H1 (cell line): ENCODE results near the gene FAAP100. TPM values are rescaled to one million over a fixed set of nuclear protein-coding genes. Genes with fewer than 3 reads are reported as not detected.

ENCODE experiments used
- CTCF ChIA-PET: fragments of 300-600 bp; sonication (Branson Sonifier 250); formaldehyde crosslinking; loops from one replicate; lab custom pipeline; 2021; ENCODE audit not compliant: partially characterized antibody; lab: Charles Lee
- POLR2A ChIA-PET: fragments of 300-600 bp; sonication (Branson Sonifier 250); formaldehyde crosslinking; loops from one replicate; lab custom pipeline; 2021; ENCODE audit warnings: inconsistent platforms; ENCODE audit not compliant: partially characterized antibody; lab: Charles Lee
- DNase-seq, 2 experiments: peaks; one replicate each; pipeline versions ENCODE4 v3.0.0 to v3.0.0-alpha.2; 2010 to 2022; ENCODE audit warnings: low spot score in 2 of 2, low read depth in 1 of 2, mixed read lengths in 1 of 2
- FAIRE-seq: peaks from 2 replicates; lab custom pipeline; 2011; peaks lifted over from hg19 to GRCh38; lab: Jason Lieb, UNC
- H2AFZ ChIP-seq: 2 replicates; pipeline ENCODE4 v1.8.1; 2012; ENCODE audit warnings: low read length, inconsistent platforms
- H2AK5ac ChIP-seq: 2 replicates; pipeline ENCODE4 v1.6.1; 2013; ENCODE audit warnings: low read depth, low read length
- H2BK120ac ChIP-seq: replicated peaks from 2 replicates; pipeline ENCODE3; 2013; ENCODE audit warnings: low read depth, low read length, inconsistent platforms
- H2BK12ac ChIP-seq: 2 replicates; pipeline ENCODE4 v1.6.1; 2013; ENCODE audit warnings: low read depth, low read length
- H2BK15ac ChIP-seq: 2 replicates; pipeline ENCODE4 v1.6.1; 2013; ENCODE audit warnings: low read length
- H2BK20ac ChIP-seq: 2 replicates; pipeline ENCODE4 v1.6.1; 2013; ENCODE audit warnings: low read length
- H2BK5ac ChIP-seq: 2 replicates; pipeline ENCODE4 v1.6.1; 2013; ENCODE audit warnings: low read depth, low read length
- H3K14ac ChIP-seq: 2 replicates; pipeline ENCODE4 v1.6.1; 2013; ENCODE audit warnings: inconsistent platforms; ENCODE audit not compliant: insufficient read length
- H3K18ac ChIP-seq: 2 replicates; pipeline ENCODE4 v1.6.1; 2013; ENCODE audit warnings: low read length; ENCODE audit errors: extremely low read depth
- H3K23ac ChIP-seq: 2 replicates; pipeline ENCODE4 v1.6.1; 2013; ENCODE audit warnings: inconsistent platforms; ENCODE audit not compliant: insufficient read length
- H3K23me2 ChIP-seq: 2 replicates; pipeline ENCODE4 v1.6.1; 2013; ENCODE audit warnings: low read depth, low read length
- H3K27ac ChIP-seq: 2 replicates; pipeline ENCODE4 v1.6.1; 2011; ENCODE audit warnings: low read depth, low read length, inconsistent platforms
- H3K27me3 ChIP-seq, 4 experiments: replicated peaks in 1 of 4; 1 replicate in 1 of 4; 2 replicates in 3 of 4; pipeline versions ENCODE4 v1.6.1 to v1.8.1; 2011 to 2013; ENCODE audit warnings: low read length in 3 of 4, mild to moderate bottlenecking in 3 of 4, inconsistent platforms in 2 of 4, mixed read lengths in 2 of 4, moderate library complexity in 1 of 4; ENCODE audit not compliant: control insufficient read depth in 3 of 4, insufficient read depth in 3 of 4; ENCODE audit errors: extremely low read depth in 1 of 4
- H3K36me3 ChIP-seq, 4 experiments: 2 replicates each; pipeline versions ENCODE4 v1.6.1 to v1.8.1; 2011 to 2013; ENCODE audit warnings: mild to moderate bottlenecking in 4 of 4, low read length in 3 of 4, moderate library complexity in 2 of 4, control low read depth in 1 of 4, inconsistent platforms in 1 of 4; ENCODE audit not compliant: insufficient read depth in 4 of 4, control insufficient read depth in 2 of 4
- H3K4ac ChIP-seq: replicated peaks from 2 replicates; pipeline ENCODE3; 2013; ENCODE audit warnings: low read length, low read depth, mixed read lengths, inconsistent platforms; ENCODE audit not compliant: insufficient read length
- H3K4me1 ChIP-seq, 4 experiments: replicated peaks in 1 of 4; 1 replicate in 1 of 4; 2 replicates in 3 of 4; pipeline versions ENCODE4 v1.6.1 to v1.8.1; 2011 to 2013; ENCODE audit warnings: low read length in 3 of 4, inconsistent platforms in 2 of 4, mixed read lengths in 1 of 4; ENCODE audit not compliant: insufficient read depth in 4 of 4, control insufficient read depth in 3 of 4
- H3K4me2 ChIP-seq, 2 experiments: 2 replicates each; pipeline versions ENCODE4 v1.6.1 to v1.8.1; 2011 to 2013; ENCODE audit warnings: low read depth in 2 of 2, low read length in 2 of 2, control low read depth in 1 of 2, inconsistent platforms in 1 of 2, mild to moderate bottlenecking in 1 of 2; ENCODE audit not compliant: insufficient read depth in 1 of 2
- H3K4me3 ChIP-seq, 4 experiments: fragments of 200-600, 300-600 bp in 1 of 4; sonication (generic), shearing (Covaris generic), sonication (Bioruptor Twin) in 1 of 4; 2 replicates each; pipeline versions ENCODE4 v1.5.1 to v1.8.1; 2011 to 2016; ENCODE audit warnings: low read length in 4 of 4, low read depth in 3 of 4, control low read depth in 2 of 4, inconsistent platforms in 2 of 4, mild to moderate bottlenecking in 2 of 4, mixed read lengths in 1 of 4, moderate library complexity in 1 of 4; ENCODE audit not compliant: insufficient read depth in 2 of 4; ENCODE audit errors: extremely low read depth in 1 of 4
- H3K56ac ChIP-seq: replicated peaks from 2 replicates; pipeline ENCODE3; 2013; ENCODE audit warnings: low read depth, mild to moderate bottlenecking, mixed read lengths, low read length, inconsistent platforms; ENCODE audit not compliant: insufficient read length
- H3K79me1 ChIP-seq: 2 replicates; pipeline ENCODE4 v1.6.1; 2013; ENCODE audit warnings: low read depth, low read length, control low read depth
- H3K79me2 ChIP-seq, 2 experiments: 2 replicates each; pipeline versions ENCODE4 v1.6.1 to v1.8.1; 2012 to 2013; ENCODE audit warnings: low read length in 2 of 2, mild to moderate bottlenecking in 2 of 2, inconsistent platforms in 1 of 2; ENCODE audit not compliant: insufficient read depth in 2 of 2, control insufficient read depth in 1 of 2
- H3K9ac ChIP-seq, 4 experiments: replicated peaks in 1 of 4; 1 replicate in 1 of 4; 2 replicates in 3 of 4; pipeline versions ENCODE4 v1.6.1 to v1.8.1; 2011 to 2013; ENCODE audit warnings: low read depth in 3 of 4, low read length in 3 of 4, control low read depth in 2 of 4, mild to moderate bottlenecking in 2 of 4, moderate library complexity in 2 of 4, inconsistent platforms in 1 of 4; ENCODE audit errors: extremely low read depth in 1 of 4
- H3K9me3 ChIP-seq, 2 experiments: 2 replicates each; pipeline versions ENCODE4 v1.6.1 to v1.8.1; 2012 to 2013; ENCODE audit warnings: mild to moderate bottlenecking in 2 of 2, moderate library complexity in 2 of 2, control low read depth in 1 of 2, inconsistent platforms in 1 of 2, low read depth in 1 of 2, low read length in 1 of 2, mixed read lengths in 1 of 2; ENCODE audit not compliant: insufficient read depth in 2 of 2
- H4K20me1 ChIP-seq, 2 experiments: replicated peaks in 1 of 2; 2 replicates each; pipeline versions ENCODE3 to v1.8.1; 2011 to 2013; ENCODE audit warnings: inconsistent platforms in 2 of 2, low read length in 2 of 2, mild to moderate bottlenecking in 1 of 2; ENCODE audit not compliant: insufficient read depth in 2 of 2, control insufficient read depth in 1 of 2
- H4K5ac ChIP-seq: 2 replicates; pipeline ENCODE4 v1.6.1; 2013; ENCODE audit warnings: low read length, low read depth, mixed read lengths, inconsistent platforms; ENCODE audit not compliant: insufficient read length
- H4K8ac ChIP-seq: 2 replicates; pipeline ENCODE4 v1.8.0; 2013; ENCODE audit warnings: mild to moderate bottlenecking, moderate library complexity, low read length, inconsistent platforms; ENCODE audit not compliant: insufficient read depth; ENCODE audit errors: extremely low read depth
- H4K91ac ChIP-seq: replicated peaks from 2 replicates; pipeline ENCODE3; 2013; ENCODE audit warnings: low read length, mixed read lengths, inconsistent platforms; ENCODE audit not compliant: insufficient read length
- JUN ChIP-seq: IDR thresholded peaks from 2 replicates; pipeline ENCODE4 v1.6.1; 2011; ENCODE audit warnings: low read depth, mild to moderate bottlenecking, improper control_type of control experiment, low read length
- KDM5A ChIP-seq: fragments of 200-600 bp; IDR thresholded peaks from 2 replicates; pipeline ENCODE4 v1.7.1; 2012; ENCODE audit warnings: mild to moderate bottlenecking, low read length, inconsistent platforms, mixed read lengths
- PHF8 ChIP-seq: fragments of 200-600 bp; sonication (generic); conservative IDR thresholded peaks from 2 replicates; pipeline ENCODE4 v1.7.1; 2012; ENCODE audit warnings: low read depth, mild to moderate bottlenecking, inconsistent platforms, low read length, moderate library complexity
- RAD21 ChIP-seq, 2 experiments: IDR thresholded peaks in 1 of 2; conservative IDR thresholded peaks in 1 of 2; 2 replicates each; pipeline ENCODE4 v1.6.1; 2011; ENCODE audit warnings: low read depth in 2 of 2, low read length in 2 of 2, improper control_type of control experiment in 1 of 2, inconsistent platforms in 1 of 2, mild to moderate bottlenecking in 1 of 2, moderate library complexity in 1 of 2
- RXRA ChIP-seq: IDR thresholded peaks from 2 replicates; pipeline ENCODE4 v1.6.1; 2011; ENCODE audit warnings: low read depth, mild to moderate bottlenecking, low read length, moderate library complexity; ENCODE audit not compliant: insufficient read depth
- whole genome bisulfite sequencing, 2 experiments: shearing (Covaris generic) in 1 of 2; methylation state at CpG; one replicate each; pipeline versions ENCODE4 v1.1.6 to v1.1.7; 2013 to 2015; ENCODE audit warnings: low lambda C conversion rate in 2 of 2, mixed read lengths in 2 of 2, inconsistent platforms in 1 of 2, low coverage in 1 of 2, missing lambda C conversion rate in 1 of 2; ENCODE audit not compliant: insufficient replicate concordance in 2 of 2, insufficient coverage in 1 of 2, insufficient read length in 1 of 2; ENCODE audit errors: extremely low coverage in 1 of 2, missing lambda C conversion rate in 1 of 2; 5-methylcytosine and 5-hydroxymethylcytosine counted together
- polyA plus RNA-seq, 7 experiments: library from polyadenylated mRNA; depleted of rRNA in 3 of 7; stranded (reverse) in 5 of 7; unstranded in 2 of 7; fragments of >200 nt in 5 of 7; fragments of 200-250 nt in 2 of 7; gene quantifications; 1 replicate in 5 of 7; 2 replicates in 1 of 7; 4 replicates in 1 of 7; pipeline versions ENCODE4 v1.2.1 to v1.2.3, GENCODE V29; 2011 to 2013; ENCODE audit warnings: missing spikeins in 2 of 7, mixed read lengths in 2 of 7
- total RNA-seq: library from RNA; stranded (reverse); fragmentation: NEBNext Ultra II Directional; extraction: Animal tissue kit (Norgen Biotek cat#: 25700); gene quantifications from 2 replicates; pipeline ENCODE4 v1.2.1, GENCODE V29; 2021

The FAAP100 gene
- total and polyA plus RNA-seq, 2 of the 8 experiments (the other 6 are each of a cell fraction or from before 2014, with no cell fraction given), result 23.2 to 41.8 TPM

DNA sequence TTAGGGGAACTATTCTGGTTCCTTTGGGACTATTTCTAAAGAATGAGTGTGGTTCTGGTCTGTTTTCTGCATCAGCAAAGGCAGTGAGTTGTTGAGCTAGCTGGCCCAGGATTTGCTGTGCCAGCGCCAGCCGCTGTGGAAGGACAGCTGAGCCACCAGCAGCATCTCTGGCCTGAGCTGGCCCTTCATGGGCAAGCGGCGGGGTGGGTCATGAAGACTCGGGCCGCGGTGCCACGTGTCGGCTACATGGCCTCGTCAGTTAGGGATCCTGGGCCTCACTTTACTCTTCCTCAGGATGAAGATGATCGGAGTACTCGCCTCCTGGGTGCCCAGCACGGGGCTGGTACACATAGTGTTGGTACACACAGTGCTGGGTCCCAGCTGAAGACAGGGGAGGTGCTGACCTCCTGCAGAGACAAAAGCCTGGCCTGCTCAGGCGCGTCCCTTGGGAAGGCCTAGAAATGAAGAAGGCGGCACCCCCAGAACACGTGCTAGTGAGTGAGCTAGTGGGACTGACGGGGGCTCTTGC lies 17.9 kb upstream of the FAAP100 start:
- no peak overlapping the region for H2AFZ ChIP-seq
- H4K8ac ChIP-seq, result no peak overlapping the region
- no peak overlapping the region for H3K9ac ChIP-seq
- 92% methylated on average over 18 of the region's 18 CpGs; no CpG with 5 or more reads in 1 of the 2 experiments for WGBS, 2 experiments
- H2BK20ac ChIP-seq, result no peak overlapping the region
- no peak overlapping the region for H3K27ac ChIP-seq
- no peak overlapping the region for H2BK12ac ChIP-seq
- no peak overlapping the region for H3K4me2 ChIP-seq
- no peaks in the 10 kb centered on the region for H3K27me3 ChIP-seq
- no peaks in the 10 kb centered on the region for H3K9me3 ChIP-seq
- no peak overlapping the region for H4K5ac ChIP-seq
- no peaks in the 10 kb centered on the region for H3K23me2 ChIP-seq
- no peak overlapping the region for H3K4me3 ChIP-seq
- TF ChIP-seq KDM5A (no peak), PHF8 (no peak), RXRA (no peak), JUN (no peak), RAD21 (IDR thresholded peaks at IDR 0.05 in 1 of 2, conservative IDR thresholded peaks at IDR 0.05 in 1 of 2; ENCODE audit: low read depth in 2 of 2, low read length in 2 of 2) (no peak)
- no peak overlapping the region for H3K18ac ChIP-seq
- peaks cover 20 to 68% (median 49%) of the 10 kb centered on the region in 4 experiments for H3K36me3 ChIP-seq
- no peak for DNase-seq
- H2BK120ac ChIP-seq, result no peak overlapping the region
- ChIA-PET POLR2A (interaction anchor here (1.0 to 3.4 kb wide), 5 partner anchors 9 to 25 kb away, joined by 3 to 11 read pairs (median 3); no protein-coding TSS in a partner anchor), CTCF (interaction anchor here (0.7 to 2.2 kb wide), 5 partner anchors 11 to 315 kb away, joined by 3 to 12 read pairs (median 4); no protein-coding TSS in a partner anchor)
- no peaks in the 10 kb centered on the region for H3K79me2 ChIP-seq
- H3K23ac ChIP-seq, result no peak overlapping the region
- no peak overlapping the region for H2AK5ac ChIP-seq
- FAIRE-seq, result no peak
- H3K4me1 ChIP-seq, result no peaks in the 10 kb centered on the region
- H2BK15ac ChIP-seq, result no peak overlapping the region
- H3K79me1 ChIP-seq, result no peaks in the 10 kb centered on the region; the same call in 1 of the 2 replicates
- H3K4ac ChIP-seq, result no peak overlapping the region
- H4K91ac ChIP-seq, result no peak overlapping the region
- H2BK5ac ChIP-seq, result no peak overlapping the region
- no peak overlapping the region for H3K56ac ChIP-seq
- H4K20me1 ChIP-seq, result peaks cover 7 to 12% of the 10 kb centered on the region in 2 experiments
- no peak overlapping the region for H3K14ac ChIP-seq
